Kidney (tissue), 14 donors: ENCODE measurements around the gene RTP5. TPM values are rescaled to one million over a fixed set of nuclear protein-coding genes. Genes with fewer than 3 reads are reported as not detected.

Experiments used
- DNase-seq, 5 donors: peaks; one replicate each; pipeline ENCODE4 v3.0.0-alpha.2; 2013 to 2020
- FAIRE-seq: peaks from 2 replicates; lab custom pipeline; 2012; peaks lifted over from hg19 to GRCh38; lab: Jason Lieb, UNC
- H3K27ac ChIP-seq, 2 donors: one replicate each; pipeline ENCODE4 v1.7.0; 2013; ENCODE audit warnings: low read depth in 2 of 2, low read length in 2 of 2, inconsistent platforms in 1 of 2
- H3K27me3 ChIP-seq: one replicate; pipeline ENCODE4 v1.7.1; 2013; ENCODE audit warnings: low read length, inconsistent platforms; ENCODE audit not compliant: control insufficient read depth, insufficient read depth
- H3K36me3 ChIP-seq, 3 donors: one replicate each; pipeline versions ENCODE4 v1.7.0 to v1.7.1; 2013; ENCODE audit warnings: low read length in 3 of 3, control low read depth in 1 of 3, inconsistent platforms in 1 of 3; ENCODE audit not compliant: insufficient read depth in 3 of 3, control insufficient read depth in 2 of 3
- H3K4me1 ChIP-seq, 3 donors: one replicate each; pipeline versions ENCODE4 v1.7.0 to v1.7.1; 2013; ENCODE audit warnings: low read length in 3 of 3, inconsistent platforms in 1 of 3, low read depth in 1 of 3; ENCODE audit not compliant: control insufficient read depth in 2 of 3, insufficient read depth in 2 of 3
- H3K4me3 ChIP-seq, 3 donors: one replicate each; pipeline versions ENCODE4 v1.7.0 to v1.8.1; 2013; ENCODE audit warnings: low read length in 3 of 3, control low read depth in 1 of 3, inconsistent platforms in 1 of 3
- H3K9ac ChIP-seq, 3 donors: one replicate each; pipeline versions ENCODE4 v1.7.0 to v1.7.1; 2013; ENCODE audit warnings: low read length in 3 of 3, control low read depth in 1 of 3, inconsistent platforms in 1 of 3
- H3K9me3 ChIP-seq, 3 donors: one replicate each; pipeline versions ENCODE4 v1.7.0 to v1.7.1; 2013; ENCODE audit warnings: low read length in 3 of 3, control low read depth in 1 of 3, inconsistent platforms in 1 of 3; ENCODE audit not compliant: control insufficient read depth in 2 of 3, insufficient read depth in 1 of 3
- intact Hi-C: fragments of 100-400 bp; cut with DNase I; formaldehyde crosslinking; loops from one replicate; pipeline ENCODE4 v1.11.1; 2022
- polyA plus RNA-seq: library from polyadenylated mRNA; stranded (reverse); fragments of 350-450 nt; fragmentation: Illumina TruSeq; extraction: RNeasy Lipid Tissue Mini Kit (QIAGEN cat#74804); gene quantifications from one replicate; pipeline ENCODE4 v1.2.3, GENCODE V29; 2014; ENCODE audit warnings: low read depth, low replicate concordance; ENCODE audit not compliant: insufficient read depth
- total RNA-seq: library from RNA; stranded (reverse); fragmentation: NEBNext Ultra II Directional; extraction: Animal tissue kit (Norgen Biotek cat#: 25700); gene quantifications from one replicate; pipeline ENCODE4 v1.2.1, GENCODE V29; 2021
- TF ChIP-seq, protein P1 (sequence below): IDR thresholded peaks from 3 replicates; pipeline ENCODE4 v1.5.1; 2012; ENCODE audit warnings: mild to moderate bottlenecking, moderate library complexity, borderline replicate concordance; ENCODE audit not compliant: insufficient read depth; ENCODE audit errors: extremely low read depth
- donor health status: control.
- donor health status: control.
- donor health status: control.
- donor health status: control.
- donor health status: control.
- donor health status: DM: yes; HTN: yes; CAD: no.
- donor health status: Normal renal cell carcinoma (clear cell type).

RTP5 gene
- total and polyA plus RNA-seq, 2 donors from 2014 or later, result 0.13 TPM; not detected in 1

DNA sequence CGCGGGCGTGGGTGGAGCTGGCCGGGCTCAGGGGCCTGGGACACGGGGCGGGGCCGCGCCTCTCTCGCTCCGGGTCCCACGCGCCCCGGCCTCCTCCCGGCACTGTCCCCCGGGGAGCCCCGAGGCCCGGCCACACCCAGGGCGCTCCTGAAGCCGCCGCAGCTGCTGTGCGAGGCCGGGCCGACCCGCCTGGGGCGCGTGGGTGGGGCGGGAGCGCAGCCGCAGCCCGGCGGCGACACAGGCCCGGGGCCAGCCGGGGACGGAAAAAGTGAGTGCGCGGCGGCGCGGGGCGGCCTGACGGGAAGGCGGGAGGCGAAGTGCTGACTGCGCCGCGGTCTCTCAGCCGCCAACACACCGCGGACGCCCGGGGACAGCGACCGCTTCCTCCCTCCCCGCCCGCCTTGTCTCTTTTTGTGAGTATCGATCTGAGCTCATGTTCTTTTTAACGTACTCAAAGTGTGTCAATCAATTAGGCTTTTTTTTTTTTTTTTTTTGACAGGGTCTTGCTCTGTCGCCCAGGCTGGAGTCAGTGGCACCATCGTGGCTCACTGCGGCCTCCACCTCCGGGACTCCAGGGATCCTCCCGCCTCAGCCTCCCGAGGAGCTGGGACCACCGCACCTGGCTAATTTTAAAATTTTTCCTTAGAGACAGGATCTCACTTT, 25.3 kb upstream of the RTP5 start:
- FAIRE-seq (no peak), DNase-seq (peak; percentile 65 to 92 (median 72))
- H3K9me3 ChIP-seq, result no peaks in the 10 kb centered on the region
- H3K4me1 ChIP-seq, result peaks cover 0 to 8% (median 0%) of the 10 kb centered on the region in 3 donors
- TF ChIP-seq, protein P1, sequence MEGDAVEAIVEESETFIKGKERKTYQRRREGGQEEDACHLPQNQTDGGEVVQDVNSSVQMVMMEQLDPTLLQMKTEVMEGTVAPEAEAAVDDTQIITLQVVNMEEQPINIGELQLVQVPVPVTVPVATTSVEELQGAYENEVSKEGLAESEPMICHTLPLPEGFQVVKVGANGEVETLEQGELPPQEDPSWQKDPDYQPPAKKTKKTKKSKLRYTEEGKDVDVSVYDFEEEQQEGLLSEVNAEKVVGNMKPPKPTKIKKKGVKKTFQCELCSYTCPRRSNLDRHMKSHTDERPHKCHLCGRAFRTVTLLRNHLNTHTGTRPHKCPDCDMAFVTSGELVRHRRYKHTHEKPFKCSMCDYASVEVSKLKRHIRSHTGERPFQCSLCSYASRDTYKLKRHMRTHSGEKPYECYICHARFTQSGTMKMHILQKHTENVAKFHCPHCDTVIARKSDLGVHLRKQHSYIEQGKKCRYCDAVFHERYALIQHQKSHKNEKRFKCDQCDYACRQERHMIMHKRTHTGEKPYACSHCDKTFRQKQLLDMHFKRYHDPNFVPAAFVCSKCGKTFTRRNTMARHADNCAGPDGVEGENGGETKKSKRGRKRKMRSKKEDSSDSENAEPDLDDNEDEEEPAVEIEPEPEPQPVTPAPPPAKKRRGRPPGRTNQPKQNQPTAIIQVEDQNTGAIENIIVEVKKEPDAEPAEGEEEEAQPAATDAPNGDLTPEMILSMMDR, result no peak
- intact Hi-C loops, result no loop called here
- H3K27ac ChIP-seq, result no peak overlapping the region
- peak overlapping the region in 2 of 3 donors; percentile 16 to 38 for H3K4me3 ChIP-seq
- peak overlapping the region in 1 of 3 donors; percentile 44 for H3K9ac ChIP-seq
- H3K36me3 ChIP-seq, result no peaks in the 10 kb centered on the region
- no peaks in the 10 kb centered on the region for H3K27me3 ChIP-seq

DNA sequence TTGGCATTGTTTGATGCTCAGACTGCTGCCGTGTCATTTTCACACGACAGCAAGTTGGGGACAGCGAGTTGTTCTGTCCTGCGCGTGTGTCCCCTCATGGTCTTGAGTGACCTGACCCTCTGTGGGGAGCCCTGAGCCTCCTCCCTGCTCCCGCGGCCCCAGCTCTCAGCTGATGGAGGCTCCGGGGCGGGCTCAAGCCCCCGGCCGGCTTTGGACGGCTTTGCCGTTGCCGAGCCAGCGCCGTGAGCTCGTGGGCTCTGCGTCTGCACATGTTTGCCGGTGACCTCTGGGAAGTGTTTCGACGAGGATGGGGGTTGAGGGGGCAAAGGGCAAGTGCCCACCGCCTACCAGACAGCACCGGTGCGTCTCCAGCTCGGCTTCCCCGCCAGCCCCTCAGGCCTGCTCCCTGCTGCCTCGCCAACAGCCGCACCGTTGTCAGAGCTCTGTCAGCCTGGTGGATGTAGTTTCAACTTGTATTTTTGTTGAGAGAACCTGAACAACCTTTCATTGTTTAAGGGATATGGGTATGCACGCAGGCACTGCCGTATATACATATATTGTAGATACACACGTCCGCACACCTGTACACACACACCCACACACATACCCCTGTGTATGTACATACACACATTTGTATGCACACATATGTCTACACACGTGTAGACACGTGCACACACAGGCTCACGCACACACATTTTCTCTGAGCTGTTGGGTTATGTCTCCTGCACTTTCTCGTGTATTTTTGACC, 24.5 kb upstream of the RTP5 start:
- peak in 1 of 5 donors; percentile 50 for DNase-seq
- intact Hi-C loops, result no loop called here
- TF ChIP-seq, protein P1, result no peak
- Histone ChIP-seq H3K4me1 (peaks cover 0 to 8% (median 0%) of the 10 kb centered on the region in 3 donors), H3K4me3 (no peak overlapping the region), H3K27ac (no peak overlapping the region), H3K27me3 (no peaks in the 10 kb centered on the region), H3K9ac (no peak overlapping the region), H3K9me3 (no peaks in the 10 kb centered on the region), H3K36me3 (no peaks in the 10 kb centered on the region)
- no peak for FAIRE-seq

DNA sequence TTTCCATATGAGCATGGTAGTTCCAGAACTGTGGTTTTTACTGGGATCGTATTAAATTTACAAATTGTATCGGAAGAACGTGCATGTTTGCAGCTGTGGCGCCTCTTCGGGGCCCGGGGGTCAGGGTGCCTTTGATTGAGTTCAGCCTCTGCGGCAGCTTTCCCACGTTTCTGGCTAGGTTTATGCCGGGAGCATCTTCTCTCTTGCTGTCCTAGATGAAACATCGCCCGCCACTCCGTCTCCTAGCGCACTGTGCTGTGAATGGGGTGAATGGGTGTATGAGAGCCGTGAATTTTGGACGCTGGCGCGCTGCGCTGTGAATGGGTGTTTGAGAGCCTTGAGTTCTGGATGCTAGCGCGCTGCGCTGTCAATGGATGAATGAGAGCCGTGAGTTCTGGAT, 23.1 kb upstream of the RTP5 start:
- H3K36me3 ChIP-seq, result no peaks in the 10 kb centered on the region
- FAIRE-seq (no peak), DNase-seq (no peak)
- no peaks in the 10 kb centered on the region for H3K27me3 ChIP-seq
- H3K4me1 ChIP-seq, result peaks cover 0 to 8% (median 0%) of the 10 kb centered on the region in 3 donors
- TF ChIP-seq, protein P1, result no peak
- H3K9me3 ChIP-seq, result no peaks in the 10 kb centered on the region
- intact Hi-C loops, result no loop called here
- H3K27ac ChIP-seq, result no peak overlapping the region
- H3K9ac ChIP-seq, result no peak overlapping the region
- H3K4me3 ChIP-seq, result no peak overlapping the region
